GM19468 (cell line): ENCODE measurements around the gene SLC2A4RG.

Experiments used
- ATAC-seq: cut with Tn5 transposase; IDR thresholded peaks from one replicate; pipeline ENCODE4 v1.9.1; 2021; ENCODE audit warnings: mild to moderate bottlenecking, moderate library complexity, moderate number of reproducible peaks; ENCODE audit not compliant: unreplicated experiment; ENCODE audit errors: extremely low read depth

The SLC2A4RG gene

GRCh38 chr20:63740070-63740626 lies 572 bp downstream of the SLC2A4RG start:
- ATAC-seq, result no peak

DNA sequence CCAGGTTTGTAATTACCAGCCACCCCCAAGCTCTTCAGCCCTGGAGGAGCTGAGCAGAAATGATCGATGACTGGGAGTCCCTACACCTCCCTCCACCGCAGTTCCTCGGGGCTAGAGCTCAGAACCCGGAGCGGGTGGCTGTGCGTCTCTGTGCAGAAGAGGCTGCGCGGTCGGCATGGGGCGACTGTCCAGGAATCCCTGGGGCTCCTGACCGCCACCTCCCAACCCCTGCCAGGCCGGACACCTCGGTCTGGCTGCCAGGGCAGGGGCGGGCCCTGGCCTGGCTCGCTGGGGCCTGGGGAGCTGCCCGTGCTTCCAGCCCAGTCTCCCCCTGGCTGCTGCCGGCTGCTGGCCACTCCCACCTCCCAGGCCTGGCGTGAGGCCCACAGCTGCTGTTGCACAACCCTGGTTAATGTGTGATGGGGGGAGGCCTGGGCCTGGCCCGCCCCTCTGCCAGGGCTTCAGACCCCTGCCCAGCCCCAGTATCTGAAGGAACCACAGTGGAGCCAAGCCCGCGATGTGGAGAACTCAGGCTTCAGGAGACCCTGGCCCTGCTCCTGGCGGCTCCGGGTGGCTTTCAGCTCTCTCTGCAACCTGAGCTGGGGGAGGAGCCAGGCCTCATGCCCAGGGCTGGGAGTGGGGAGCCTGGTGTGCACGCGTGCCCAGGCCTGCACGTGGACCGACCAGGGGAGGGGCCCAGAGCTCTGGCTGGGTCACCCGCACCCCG lies 1.2 kb downstream of the SLC2A4RG start:
- no peak for ATAC-seq

GRCh38 chr20:63741354-63741675 lies 1.7 kb downstream of the SLC2A4RG start:
- ATAC-seq, result no peak

DNA sequence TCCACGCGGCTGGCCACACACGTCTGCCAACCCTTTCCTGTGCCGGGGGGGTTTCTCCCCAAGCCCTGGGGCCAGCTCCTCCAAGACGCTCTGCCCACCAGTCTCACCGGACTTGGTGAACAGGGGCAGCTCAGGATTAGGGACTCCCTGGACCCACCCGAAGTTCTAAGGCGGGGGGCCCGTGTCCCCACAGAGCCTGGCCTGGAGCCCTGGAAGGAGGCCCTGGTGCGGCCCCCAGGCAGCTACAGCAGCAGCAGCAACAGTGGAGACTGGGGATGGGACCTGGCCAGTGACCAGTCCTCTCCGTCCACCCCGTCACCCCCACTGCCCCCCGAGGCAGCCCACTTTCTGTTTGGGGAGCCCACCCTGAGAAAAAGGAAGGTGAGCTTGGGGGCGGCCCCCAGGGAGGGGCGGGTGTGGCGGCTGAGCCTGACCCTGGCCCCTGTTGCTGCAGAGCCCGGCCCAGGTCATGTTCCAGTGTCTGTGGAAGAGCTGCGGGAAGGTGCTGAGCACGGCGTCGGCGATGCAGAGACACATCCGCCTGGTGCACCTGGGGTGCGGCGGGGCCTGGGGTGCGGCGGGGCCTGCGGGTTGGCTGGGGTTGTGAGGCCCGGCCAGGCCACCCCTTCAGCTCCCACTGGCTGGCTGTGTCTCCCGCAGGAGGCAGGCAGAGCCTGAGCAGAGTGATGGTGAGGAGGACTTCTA lies 2.3 kb downstream of the SLC2A4RG start:
- ATAC-seq, result no peak

- no peak for ATAC-seq
Observed at GRCh38 chr20:63742381-63743024, 2.9 kb downstream of the SLC2A4RG start.

GRCh38 chr20:63743210-63743970 lies 3.8 kb downstream of the SLC2A4RG start:
- ATAC-seq, result no peak

DNA sequence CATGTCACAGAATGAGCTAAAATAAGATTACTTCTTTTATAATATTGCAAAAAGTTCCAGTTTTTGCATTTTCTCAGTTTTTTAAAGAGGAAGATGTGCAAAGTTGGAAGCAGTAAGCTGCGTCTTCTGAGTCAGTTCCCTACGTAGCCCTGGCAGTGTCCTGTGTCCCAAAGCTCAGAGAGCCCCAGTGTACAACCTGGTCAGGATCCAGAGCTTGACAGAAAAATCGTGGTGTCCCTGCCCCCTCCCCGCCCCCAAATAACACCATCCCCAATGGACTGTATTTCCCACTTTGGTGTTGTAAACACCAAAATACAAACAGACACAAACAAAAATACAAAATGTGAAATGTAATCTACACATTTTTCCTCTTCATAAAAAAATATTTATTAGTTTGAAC lies 4.6 kb downstream of the SLC2A4RG start:
- no peak for ATAC-seq

DNA sequence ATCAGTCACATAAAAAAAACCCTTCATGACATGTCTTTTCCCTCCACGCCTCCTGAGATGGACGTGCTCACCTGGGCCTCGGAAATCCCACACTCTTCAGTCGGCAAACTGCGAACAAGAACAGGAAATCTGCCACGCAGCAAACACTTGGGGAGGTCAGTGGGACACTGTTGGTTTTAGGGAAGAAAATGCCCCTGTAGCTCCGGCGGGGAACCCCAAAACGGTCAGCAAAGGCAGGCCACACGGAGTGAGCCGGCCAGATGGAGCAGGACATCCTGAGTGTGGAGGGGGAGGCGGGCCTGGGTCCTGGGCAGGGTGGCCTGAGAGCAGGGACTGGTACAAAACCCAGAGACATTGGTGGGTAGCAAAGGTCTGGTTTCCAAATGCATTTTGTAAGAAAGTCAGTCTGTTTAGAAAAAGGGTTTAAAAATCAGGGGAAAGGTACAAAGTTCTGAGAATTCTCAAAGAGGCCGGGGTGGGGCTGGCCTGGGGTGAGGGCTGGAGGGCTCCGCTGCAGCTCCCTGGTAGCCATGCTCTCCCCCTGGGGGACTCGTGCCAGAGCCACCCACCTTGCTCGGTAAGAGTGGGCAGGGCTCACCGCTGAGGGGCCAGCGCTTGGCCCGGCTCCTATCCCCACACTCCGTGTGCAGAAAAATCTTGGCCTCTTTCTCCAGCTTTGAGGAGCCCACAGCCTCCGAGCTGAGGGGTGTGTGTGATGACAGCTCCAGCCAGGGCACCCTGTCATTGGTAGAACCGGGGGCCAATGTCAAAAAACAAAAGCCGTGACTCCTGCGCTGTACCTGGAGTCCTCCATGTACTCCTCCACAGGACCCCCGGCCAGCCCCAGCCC lies 5.2 kb downstream of the SLC2A4RG start:
- no peak for ATAC-seq

- no peak for ATAC-seq
Observed at GRCh38 chr20:63745424-63745805, 5.8 kb downstream of the SLC2A4RG start.

- ATAC-seq, result no peak
Observed at GRCh38 chr20:63745961-63746731, 6.6 kb downstream of the SLC2A4RG start.

DNA sequence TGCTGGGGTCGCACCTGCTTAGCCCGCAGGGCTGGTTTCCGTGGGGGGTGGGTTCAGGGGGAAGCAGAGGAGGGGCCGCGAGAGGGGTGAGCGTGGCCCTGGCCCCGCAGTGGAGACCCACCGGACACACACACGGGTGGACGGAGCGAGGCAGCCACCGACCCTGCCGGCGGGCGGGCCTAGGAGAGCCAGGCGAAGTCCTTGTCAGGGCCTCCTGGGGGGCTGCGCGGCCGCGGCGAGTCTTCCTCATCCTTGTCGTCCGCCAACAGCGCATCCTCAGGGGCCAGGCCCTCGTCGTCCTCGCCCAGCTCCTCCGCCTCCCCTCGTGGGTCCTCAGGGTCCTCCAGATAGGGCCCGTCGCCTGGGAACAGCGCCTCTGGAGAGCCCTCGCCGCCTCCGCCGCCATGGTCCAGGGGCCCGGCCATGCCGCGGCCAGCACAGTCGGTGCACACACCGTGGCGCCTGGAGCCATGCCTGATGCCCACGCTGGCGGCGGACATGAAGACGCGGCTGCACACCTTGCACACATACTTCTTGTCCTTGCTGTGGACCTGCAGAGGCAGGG lies 7.3 kb downstream of the SLC2A4RG start:
- no peak for ATAC-seq

DNA sequence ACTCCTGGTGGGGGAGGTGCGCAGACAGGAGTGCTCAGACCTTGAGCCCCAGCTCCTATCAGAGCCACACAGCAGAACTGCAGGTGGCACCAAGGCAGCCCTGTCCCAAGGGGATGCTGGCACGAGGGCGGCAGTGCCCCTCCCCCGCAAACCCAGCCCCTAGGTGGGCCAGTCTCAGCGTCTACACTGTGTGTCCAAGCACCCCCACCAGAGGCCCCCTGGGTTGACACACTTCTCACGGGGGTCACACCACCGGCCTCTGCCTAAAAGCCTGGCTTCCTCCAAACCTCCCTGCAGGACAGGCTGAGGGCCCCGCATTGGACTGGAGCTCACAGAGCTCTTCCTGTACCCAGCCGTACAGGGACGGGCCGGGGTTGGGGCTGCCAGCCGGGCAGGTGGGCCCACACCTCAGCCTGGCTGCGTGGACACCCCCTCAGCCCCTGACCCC lies 8.1 kb downstream of the SLC2A4RG start:
- no peak for ATAC-seq

DNA sequence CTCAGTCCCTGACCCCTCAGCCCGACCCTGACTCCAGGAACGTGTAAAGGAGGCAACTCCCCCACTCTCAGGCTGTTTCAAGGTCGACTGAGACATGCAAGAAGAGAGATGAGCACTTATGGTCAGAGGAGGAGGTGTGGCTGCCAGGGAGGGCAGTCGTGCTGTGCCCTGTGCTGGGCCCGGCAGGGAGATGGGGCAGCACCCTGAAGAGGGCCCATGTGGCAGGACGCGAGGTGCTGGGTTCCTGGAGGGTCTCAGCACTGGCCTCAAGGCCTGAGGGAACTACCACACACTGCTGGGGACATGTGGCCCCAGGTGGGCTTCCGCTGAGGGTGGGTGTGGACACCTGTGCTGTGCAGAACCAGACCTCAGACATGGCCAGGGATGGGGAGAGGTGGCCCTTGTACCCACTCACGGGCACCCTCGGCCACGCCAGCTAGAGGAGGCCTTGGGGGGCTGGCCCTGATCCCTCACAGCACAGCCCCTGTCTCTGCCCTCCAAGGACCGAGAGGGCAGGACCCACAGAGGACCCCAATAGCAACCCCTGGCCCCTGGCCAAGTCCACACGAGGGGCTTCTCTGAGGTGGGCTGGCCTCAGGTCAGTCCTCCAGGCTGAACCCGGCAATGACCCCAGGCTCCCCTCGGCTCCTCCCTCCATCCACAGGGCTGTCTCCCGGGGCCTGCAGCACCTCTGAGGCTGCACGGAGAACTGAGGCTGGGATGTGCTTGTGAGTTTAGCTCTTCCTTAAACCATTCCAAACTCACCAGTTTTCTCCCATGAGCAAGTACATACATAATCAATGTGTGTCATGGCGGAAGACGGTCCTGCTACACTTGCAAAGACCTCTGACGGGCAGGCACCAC lies 8.7 kb downstream of the SLC2A4RG start:
- ATAC-seq, result no peak

- ATAC-seq, result no peak
Observed at GRCh38 chr20:63748934-63749270, 9.3 kb downstream of the SLC2A4RG start.

GRCh38 chr20:63749597-63750508 lies 10.3 kb downstream of the SLC2A4RG start:
- ATAC-seq, result no peak

DNA sequence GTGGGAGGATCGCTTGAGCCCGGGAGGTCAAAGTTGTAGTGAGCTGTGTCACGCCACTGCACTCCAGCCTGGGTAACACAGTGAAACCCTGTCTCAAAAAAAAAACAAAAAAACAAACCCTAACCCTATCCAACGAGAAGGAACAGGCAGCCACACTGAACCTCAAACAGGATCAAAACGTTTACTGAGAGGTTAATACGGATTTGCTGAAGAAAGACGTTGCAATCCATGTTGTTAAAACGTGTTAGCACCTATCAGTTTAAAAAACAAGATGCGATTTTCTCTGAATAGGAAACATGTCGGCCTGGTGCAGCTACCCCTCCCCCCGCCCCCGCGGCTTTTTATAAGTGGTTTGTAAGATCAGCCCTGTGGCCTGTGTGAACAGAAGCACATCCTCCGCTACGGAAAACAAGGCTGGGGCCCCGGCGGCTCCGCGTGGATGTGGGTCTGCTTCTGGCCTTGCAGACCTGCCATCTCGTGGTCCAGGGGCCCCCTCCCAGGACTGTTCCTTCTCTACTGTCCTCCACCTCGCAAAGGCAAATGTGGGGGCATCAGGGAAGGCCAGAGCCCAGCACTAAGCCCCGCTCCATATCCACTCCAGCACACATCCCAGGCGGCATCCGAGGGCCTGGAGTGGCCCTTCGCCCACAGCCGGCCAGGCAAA lies 11.4 kb downstream of the SLC2A4RG start:
- no peak for ATAC-seq
